Thoracic aorta (tissue), 2 donors: ENCODE data around the gene MDC1. TPM values are rescaled to one million over a fixed set of nuclear protein-coding genes. Genes with fewer than 3 reads are reported as not detected.

Source experiments
- ATAC-seq: fragments of 150-250 bp; one replicate; pipeline ENCODE4 v1.8.0; 2017; ENCODE audit warnings: low read depth; ENCODE audit not compliant: insufficient number of reproducible peaks, low FRiP score
- DNase-seq: peaks from one replicate; pipeline ENCODE4 v3.0.0-alpha.2; 2020; ENCODE audit warnings: low spot score
- H3K27ac ChIP-seq, 2 donors: fragments of 200-600 bp; sonication (generic); 1 replicate in 1 of 2; 2 replicates in 1 of 2; pipeline ENCODE4 v1.5.1; 2016; ENCODE audit warnings: mild to moderate bottlenecking in 2 of 2, moderate library complexity in 2 of 2
- H3K27me3 ChIP-seq: fragments of 200-600 bp; sonication (generic); replicated peaks from 2 replicates; pipeline ENCODE4 v1.6.0; 2016; ENCODE audit warnings: mild to moderate bottlenecking; ENCODE audit not compliant: insufficient read depth
- H3K36me3 ChIP-seq: fragments of 200-600 bp; sonication (generic); one replicate; pipeline ENCODE4 v1.5.1; 2016
- H3K4me1 ChIP-seq, 2 donors: fragments of 200-600 bp; sonication (generic); 1 replicate in 1 of 2; 2 replicates in 1 of 2; pipeline versions ENCODE4 v1.5.1 to v1.6.0; 2016; ENCODE audit warnings: low read depth in 2 of 2, mild to moderate bottlenecking in 1 of 2; ENCODE audit not compliant: control insufficient read depth in 1 of 2
- H3K4me3 ChIP-seq: fragments of 200-600 bp; sonication (generic); 2 replicates; pipeline ENCODE4 v1.5.1; 2016; ENCODE audit warnings: mild to moderate bottlenecking
- H3K9me3 ChIP-seq: fragments of 200-600 bp; sonication (generic); 2 replicates; pipeline ENCODE4 v1.5.1; 2016
- CTCF ChIP-seq: fragments of 200-600 bp; sonication (generic); IDR thresholded peaks from one replicate; pipeline ENCODE4 v1.5.1; 2019; ENCODE audit warnings: antibody characterized with exemption
- total RNA-seq, 2 donors: library from RNA; depleted of rRNA; stranded (reverse); fragments of >200 nt; gene quantifications; one replicate each; pipeline versions ENCODE4 v1.1.0 to v1.2.3, GENCODE V29; 2016

Gene MDC1
- total RNA-seq, 2 donors from 2014 or later = 16.6 to 22.6 TPM

DNA sequence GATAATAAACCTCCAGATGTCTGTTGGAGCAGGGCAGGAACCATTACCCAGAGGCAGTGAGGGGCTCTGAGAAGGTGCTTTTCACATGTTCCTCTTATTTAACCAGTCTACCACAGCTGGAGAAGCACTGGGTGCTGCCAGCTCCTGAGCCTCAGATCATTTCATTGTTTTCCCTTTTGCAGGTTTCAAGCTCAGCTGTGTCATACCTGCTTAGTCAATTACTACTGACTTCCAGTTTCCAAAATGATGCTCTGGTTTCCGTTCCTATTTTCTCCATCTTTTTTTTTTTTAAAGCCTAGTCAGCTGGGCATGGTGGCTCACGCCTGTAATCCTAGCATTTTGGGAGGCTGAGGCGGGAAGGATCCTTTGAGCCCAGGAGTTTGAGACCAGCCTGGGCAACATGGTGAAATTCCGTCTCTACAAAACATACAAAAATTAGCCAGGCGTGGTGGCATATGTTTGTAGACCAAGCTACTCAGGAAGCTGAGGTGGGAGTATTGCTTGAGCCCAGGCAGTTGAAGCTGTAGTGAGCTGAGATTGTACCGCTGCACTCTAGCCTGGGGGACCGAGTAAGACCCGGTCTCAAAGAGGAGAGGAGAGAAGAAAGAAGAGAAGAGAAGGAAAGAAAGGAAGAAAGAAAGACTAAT is 18.7 kb upstream of the MDC1 start:
- H3K36me3 ChIP-seq = peaks cover 68% of the 10 kb centered on the region
- no peak for TF ChIP-seq CTCF
- no peak for ATAC-seq

GRCh38 chr6:30732237-30732943 is 15.3 kb upstream of the MDC1 start:
- Histone ChIP-seq H3K9me3 (no peaks in the 10 kb centered on the region), H3K36me3 (peaks cover 69% of the 10 kb centered on the region), H3K4me3 (no peak overlapping the region), H3K4me1 (peaks cover 2 to 27% of the 10 kb centered on the region in 2 donors), H3K27me3 (no peaks in the 10 kb centered on the region), H3K27ac (no peak overlapping the region)
- ATAC-seq = no peak
- DNase-seq = no peak
- no peak for TF ChIP-seq CTCF

More for the DNA sequence above, 18.7 kb upstream of the MDC1 start:
- no peaks in the 10 kb centered on the region for H3K27me3 ChIP-seq
- peaks cover 2 to 39% of the 10 kb centered on the region in 2 donors for H3K4me1 ChIP-seq
- DNase-seq = no peak
- H3K27ac ChIP-seq = no peak overlapping the region
- no peak overlapping the region for H3K4me3 ChIP-seq
- H3K9me3 ChIP-seq = no peaks in the 10 kb centered on the region

- Histone ChIP-seq H3K27me3 (no peaks in the 10 kb centered on the region), H3K27ac (peak overlapping the region; percentile 34 to 50), H3K4me1 (peaks cover 3 to 26% of the 10 kb centered on the region in 2 donors), H3K36me3 (peaks cover 74% of the 10 kb centered on the region), H3K9me3 (no peaks in the 10 kb centered on the region), H3K4me3 (no peak overlapping the region)
- no peak for ATAC-seq
- no peak for DNase-seq
- TF ChIP-seq CTCF = peak; percentile 43
These were observed 13.7 kb upstream of the MDC1 start for GRCh38 chr6:30730601-30731435.

- Histone ChIP-seq H3K9me3 (no peaks in the 10 kb centered on the region), H3K27me3 (no peaks in the 10 kb centered on the region), H3K27ac (peak overlapping the region in 1 of 2 donors; percentile 32), H3K36me3 (peaks cover 77% of the 10 kb centered on the region), H3K4me1 (peaks cover 12 to 50% of the 10 kb centered on the region in 2 donors), H3K4me3 (no peak overlapping the region)
- TF ChIP-seq CTCF = peak; percentile 10
- ATAC-seq (no peak), DNase-seq (no peak)
These were observed 11.0 kb upstream of the MDC1 start for GRCh38 chr6:30727920-30728553.
